Transverse colon (tissue), 4 donors: ENCODE measurements around the gene GBGT1. TPM values are rescaled to one million over a fixed set of nuclear protein-coding genes. Genes with fewer than 3 reads are reported as not detected.
A peak's percentile ranks its signal among the peaks of the same experiment; 100 is the strongest.

Experiments used
- DNase-seq: peaks from one replicate; pipeline ENCODE4 v3.0.0-alpha.2; 2019
- H3K27ac ChIP-seq, 4 donors: fragments of 200-600 bp; sonication (generic); 2 replicates each; pipeline ENCODE4 v1.5.1; 2016 to 2018; ENCODE audit warnings: inconsistent platforms in 4 of 4
- H3K27me3 ChIP-seq: fragments of 200-600 bp; sonication (generic); 2 replicates; pipeline ENCODE4 v1.5.1; 2017; ENCODE audit warnings: inconsistent platforms
- H3K36me3 ChIP-seq, 4 donors: fragments of 200-600 bp; sonication (generic); 2 replicates each; pipeline ENCODE4 v1.5.1; 2017 to 2019; ENCODE audit warnings: inconsistent platforms in 4 of 4
- H3K4me1 ChIP-seq, 4 donors: fragments of 200-600 bp; sonication (generic); 2 replicates each; pipeline ENCODE4 v1.5.1; 2017 to 2020; ENCODE audit warnings: inconsistent platforms in 4 of 4
- H3K4me3 ChIP-seq, 4 donors: fragments of 200-600 bp; sonication (generic); 1 replicate in 1 of 4; 2 replicates in 3 of 4; pipeline versions ENCODE4 v1.5.1 to v1.6.1; 2017 to 2019; ENCODE audit warnings: inconsistent platforms in 4 of 4
- H3K9me3 ChIP-seq, 2 donors: fragments of 200-600 bp; sonication (generic); 2 replicates each; pipeline ENCODE4 v1.5.1; 2017 to 2019; ENCODE audit warnings: inconsistent platforms in 2 of 2
- EP300 ChIP-seq: sonication (generic); formaldehyde crosslinking; IDR thresholded peaks from one replicate; pipeline ENCODE4 v1.6.1; 2017; ENCODE audit warnings: antibody characterized with exemption, low read depth
- POLR2A ChIP-seq: fragments of 450-650 bp; IDR thresholded peaks from one replicate; pipeline ENCODE4 v1.6.1; 2016; ENCODE audit warnings: antibody characterized with exemption, mild to moderate bottlenecking, moderate library complexity
- POLR2AphosphoS5 ChIP-seq, 3 donors: sonication (generic); formaldehyde crosslinking; IDR thresholded peaks; one replicate each; pipeline ENCODE4 v1.6.1; 2016; ENCODE audit warnings: antibody characterized with exemption in 3 of 3
- WGBS, 2 donors: methylation state at CpG; one replicate each; pipeline ENCODE4 v1.1.5; 2018; ENCODE audit warnings: low coverage in 1 of 2; 5-methylcytosine and 5-hydroxymethylcytosine counted together
- in situ Hi-C, 4 donors: fragments of 200-750 bp; cut with MboI; loops; one replicate each; pipeline versions ENCODE4 v1.15.0 to v1.15.1; 2017; ENCODE audit warnings: low sequenced_read_pairs in 3 of 4, low pct_ligation_motif_present in 1 of 4, low pct_unique_long_range_greater_than_20kb in 1 of 4
- intact Hi-C: fragments of 100-400 bp; cut with DNase I; formaldehyde crosslinking; loops from one replicate; pipeline ENCODE4 v1.15.1; 2023; ENCODE audit warnings: low total_unique reads
- total RNA-seq, 4 donors: library from RNA; depleted of rRNA; stranded (reverse); fragments of >200 nt; gene quantifications; one replicate each; pipeline ENCODE4 v1.1.0, GENCODE V29; 2016
- TF ChIP-seq, protein P1 (sequence below), 5 experiments: fragments of 200-600 bp in 3 of 5; fragments of 450-650 bp in 2 of 5; sonication (generic) in 3 of 5; IDR thresholded peaks; 1 replicate in 2 of 5; 2 replicates in 3 of 5; pipeline ENCODE4 v1.5.1; 2016 to 2017; ENCODE audit warnings: antibody characterized with exemption in 5 of 5, inconsistent platforms in 3 of 5, mild to moderate bottlenecking in 2 of 5, moderate library complexity in 1 of 5

GBGT1 gene
- total RNA-seq, 4 donors from 2014 or later, result 4.1 to 15.7 (median 11.8) TPM

- in situ Hi-C loops, result no loop called here
- TF ChIP-seq EP300, result no peak
- TF ChIP-seq POLR2AphosphoS5 (IDR thresholded peaks at IDR 0.05), result no peak
- TF ChIP-seq, protein P1, sequence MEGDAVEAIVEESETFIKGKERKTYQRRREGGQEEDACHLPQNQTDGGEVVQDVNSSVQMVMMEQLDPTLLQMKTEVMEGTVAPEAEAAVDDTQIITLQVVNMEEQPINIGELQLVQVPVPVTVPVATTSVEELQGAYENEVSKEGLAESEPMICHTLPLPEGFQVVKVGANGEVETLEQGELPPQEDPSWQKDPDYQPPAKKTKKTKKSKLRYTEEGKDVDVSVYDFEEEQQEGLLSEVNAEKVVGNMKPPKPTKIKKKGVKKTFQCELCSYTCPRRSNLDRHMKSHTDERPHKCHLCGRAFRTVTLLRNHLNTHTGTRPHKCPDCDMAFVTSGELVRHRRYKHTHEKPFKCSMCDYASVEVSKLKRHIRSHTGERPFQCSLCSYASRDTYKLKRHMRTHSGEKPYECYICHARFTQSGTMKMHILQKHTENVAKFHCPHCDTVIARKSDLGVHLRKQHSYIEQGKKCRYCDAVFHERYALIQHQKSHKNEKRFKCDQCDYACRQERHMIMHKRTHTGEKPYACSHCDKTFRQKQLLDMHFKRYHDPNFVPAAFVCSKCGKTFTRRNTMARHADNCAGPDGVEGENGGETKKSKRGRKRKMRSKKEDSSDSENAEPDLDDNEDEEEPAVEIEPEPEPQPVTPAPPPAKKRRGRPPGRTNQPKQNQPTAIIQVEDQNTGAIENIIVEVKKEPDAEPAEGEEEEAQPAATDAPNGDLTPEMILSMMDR (IDR thresholded peaks at IDR 0.05), result no peak
- TF ChIP-seq POLR2A, result no peak
- Histone ChIP-seq H3K36me3 (no peaks in the 10 kb centered on the region), H3K4me3 (no peak overlapping the region), H3K4me1 (peaks cover 0 to 30% (median 13%) of the 10 kb centered on the region in 4 donors), H3K27me3 (peaks cover 9% of the 10 kb centered on the region), H3K9me3 (no peaks in the 10 kb centered on the region), H3K27ac (no peak overlapping the region)
- 74 to 94% methylated on average over 2 of the region's 2 CpGs for WGBS, 2 donors
- no peak for DNase-seq
- intact Hi-C loops, result no loop called here
These were observed 1.7 kb upstream of the GBGT1 start for GRCh38 chr9:133165452-133165730.

GRCh38 chr9:133164191-133164590 is 477 bp upstream of the GBGT1 start:
- no peak for DNase-seq
- TF ChIP-seq POLR2AphosphoS5 (IDR thresholded peaks at IDR 0.05), result no peak
- TF ChIP-seq EP300, result no peak
- TF ChIP-seq, protein P1 (IDR thresholded peaks at IDR 0.05), result no peak
- TF ChIP-seq POLR2A, result no peak
- Histone ChIP-seq H3K9me3 (no peaks in the 10 kb centered on the region), H3K27me3 (peaks cover 9% of the 10 kb centered on the region), H3K36me3 (no peaks in the 10 kb centered on the region), H3K4me3 (peak overlapping the region; percentile 57 to 80 (median 69)), H3K4me1 (peaks cover 0 to 30% (median 13%) of the 10 kb centered on the region in 4 donors), H3K27ac (peak overlapping the region; percentile 69 to 79 (median 76))
- intact Hi-C loops, result no loop called here
- 69 to 74% methylated on average over 6 to 13 of the region's 13 CpGs for WGBS, 2 donors
- in situ Hi-C loops, result no loop called here

DNA sequence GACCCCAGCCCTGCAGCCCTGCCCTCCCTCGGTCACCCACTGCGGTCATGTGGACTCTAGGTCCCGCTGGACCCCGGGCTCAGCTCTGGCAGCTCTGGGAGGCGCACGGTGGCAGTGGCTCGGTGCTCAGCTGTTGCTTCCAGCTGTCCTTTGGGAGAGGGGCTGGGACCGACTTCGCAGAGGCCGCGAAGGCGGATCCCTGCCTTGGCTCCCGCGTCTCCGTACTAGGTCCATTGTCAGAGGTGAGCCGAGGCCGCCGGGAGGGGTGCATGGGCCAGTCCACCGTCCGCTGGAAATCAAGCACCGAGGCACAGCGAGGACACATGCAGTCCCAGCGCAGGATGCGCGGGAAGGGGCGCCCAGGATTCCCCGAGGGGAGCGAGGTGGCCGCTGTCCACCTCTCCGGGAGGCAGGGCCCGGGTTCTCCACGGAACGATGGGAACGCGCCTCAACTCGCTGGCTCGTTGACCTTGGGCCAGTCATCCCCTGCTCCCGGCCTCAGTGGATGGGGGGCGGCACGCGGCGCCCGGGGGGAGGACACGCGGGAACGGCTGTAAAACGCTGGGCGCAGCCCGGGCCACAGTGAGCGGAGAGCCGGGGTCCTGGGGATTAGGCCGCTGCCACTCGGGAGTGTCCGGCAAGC is 732 bp downstream of the GBGT1 start:
- no peak for TF ChIP-seq EP300
- TF ChIP-seq, protein P1 (IDR thresholded peaks at IDR 0.05), result no peak
- TF ChIP-seq POLR2AphosphoS5 (IDR thresholded peaks at IDR 0.05), result no peak
- TF ChIP-seq POLR2A, result no peak
- peak overlapping the region; percentile 57 to 80 (median 69) for H3K4me3 ChIP-seq
- no peaks in the 10 kb centered on the region for H3K36me3 ChIP-seq
- peak overlapping the region; percentile 69 to 79 (median 76) for H3K27ac ChIP-seq
- peaks cover 9% of the 10 kb centered on the region for H3K27me3 ChIP-seq
- DNase-seq, result no peak
- H3K4me1 ChIP-seq, result peaks cover 0 to 30% (median 13%) of the 10 kb centered on the region in 4 donors
- 51% methylated on average over 34 of the region's 54 CpGs; no CpG with 5 or more reads in 1 of the 2 donors for WGBS, 2 donors
- in situ Hi-C loops, result no loop called here
- intact Hi-C loops, result no loop called here
- H3K9me3 ChIP-seq, result no peaks in the 10 kb centered on the region

DNA sequence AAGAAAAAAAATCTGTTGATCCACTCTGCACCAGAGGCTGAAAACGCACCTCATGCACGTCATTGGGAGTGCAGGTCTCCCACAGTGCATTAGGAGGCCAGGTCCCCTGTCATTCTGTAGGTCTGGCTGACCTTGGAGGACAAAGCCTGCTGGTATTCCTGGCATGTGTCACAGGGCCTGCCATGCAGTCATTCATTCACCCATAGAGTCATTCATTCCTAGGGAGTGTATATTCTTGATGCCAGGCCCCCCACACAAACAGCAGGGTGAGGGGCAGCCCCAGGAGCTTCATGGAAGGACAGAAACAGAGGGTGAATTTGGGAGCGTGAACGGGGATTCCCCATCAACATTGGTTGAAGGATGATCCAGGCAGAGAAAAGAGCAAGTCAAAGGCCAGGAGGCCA is 2.2 kb downstream of the GBGT1 start:
- TF ChIP-seq EP300 (no peak), POLR2A (no peak), POLR2AphosphoS5 (IDR thresholded peaks at IDR 0.05) (no peak)
- TF ChIP-seq, protein P1 (IDR thresholded peaks at IDR 0.05), result no peak
- in situ Hi-C loops (no loop called here), intact Hi-C loops (no loop called here)
- no peaks in the 10 kb centered on the region for H3K9me3 ChIP-seq
- DNase-seq, result no peak
- peak overlapping the region in 2 of 4 donors; percentile 4 to 24 for H3K27ac ChIP-seq
- H3K36me3 ChIP-seq, result no peaks in the 10 kb centered on the region
- peaks cover 0 to 30% (median 13%) of the 10 kb centered on the region in 4 donors for H3K4me1 ChIP-seq
- no peak overlapping the region for H3K4me3 ChIP-seq
- WGBS, 2 donors, result 80 to 93% methylated on average over 2 to 4 of the region's 4 CpGs
- peaks cover 9% of the 10 kb centered on the region for H3K27me3 ChIP-seq
